ENCODE measurements around the gene EREG. TPM values are rescaled to one million over a fixed set of nuclear protein-coding genes. Genes with fewer than 3 reads are reported as not detected.

Gene EREG
- total and polyA plus RNA-seq, 5 donors = 0.08 to 0.29 (median 0.18) TPM

GRCh38 chr4:74370912-74371311 lies 6.0 kb downstream of the EREG start:
- no peaks in the 10 kb centered on the region for H3K9me3 ChIP-seq (ENCODE audit: control insufficient read depth, low read length)
- no peak for DNase-seq
- H3K4me1 ChIP-seq (ENCODE audit: control insufficient read depth, insufficient read depth, low read length) = no peaks in the 10 kb centered on the region
- intact Hi-C loops (cut with DNase I) = loop anchor here (5.0 to 10.0 kb wide), 5 partner anchors 161 to 304 kb away; no protein-coding TSS in a partner anchor
- peak; percentile 64 to 78 for ATAC-seq
- WGBS = 16% methylated on average over 1 of the region's 1 CpG
- H3K27ac ChIP-seq (ENCODE audit: low read length) = no peak overlapping the region
- no peak overlapping the region for H3K4me3 ChIP-seq (ENCODE audit: low read length)
- no peaks in the 10 kb centered on the region for H3K27me3 ChIP-seq (ENCODE audit: control insufficient read depth, insufficient read depth)

- H3K27ac ChIP-seq (ENCODE audit: low read length) = no peak overlapping the region
- no peaks in the 10 kb centered on the region for H3K27me3 ChIP-seq (ENCODE audit: control insufficient read depth, insufficient read depth)
- DNase-seq (no peak), ATAC-seq (no peak)
- no peaks in the 10 kb centered on the region for H3K9me3 ChIP-seq (ENCODE audit: control insufficient read depth, low read length)
- intact Hi-C loops (cut with DNase I) = loop anchor here (5.0 to 10.0 kb wide), 5 partner anchors 158 to 301 kb away; no protein-coding TSS in a partner anchor
- no peaks in the 10 kb centered on the region for H3K4me1 ChIP-seq (ENCODE audit: control insufficient read depth, insufficient read depth, low read length)
- WGBS = 73% methylated on average over 1 of the region's 1 CpG
- H3K4me3 ChIP-seq (ENCODE audit: low read length) = no peak overlapping the region
These were observed 9.2 kb downstream of the EREG start for GRCh38 chr4:74374128-74374527.

GRCh38 chr4:74374561-74375327 lies 9.8 kb downstream of the EREG start:
- no peak overlapping the region for H3K27ac ChIP-seq (ENCODE audit: low read length)
- peak in 2 of 3 donors; percentile 23 to 51 for DNase-seq

GRCh38 chr4:74375824-74376426 lies 11.0 kb downstream of the EREG start:
- WGBS = 78% methylated on average over 7 of the region's 7 CpGs
- H3K4me3 ChIP-seq (ENCODE audit: low read length) = no peak overlapping the region
- H3K27me3 ChIP-seq (ENCODE audit: control insufficient read depth, insufficient read depth) = no peaks in the 10 kb centered on the region
- H3K4me1 ChIP-seq (ENCODE audit: control insufficient read depth, insufficient read depth, low read length) = no peaks in the 10 kb centered on the region
- H3K27ac ChIP-seq (ENCODE audit: low read length) = no peak overlapping the region
- intact Hi-C loops (cut with DNase I) = loop anchor here (5.0 to 10.0 kb wide), 6 partner anchors 66 to 299 kb away; no protein-coding TSS in a partner anchor
- no peaks in the 10 kb centered on the region for H3K9me3 ChIP-seq (ENCODE audit: control insufficient read depth, low read length)
- no peak for ATAC-seq
- DNase-seq = no peak

More at GRCh38 chr4:74374561-74375327, 9.8 kb downstream of the EREG start:
- Histone ChIP-seq H3K9me3 (ENCODE audit: control insufficient read depth, low read length) (no peaks in the 10 kb centered on the region), H3K4me1 (ENCODE audit: control insufficient read depth, insufficient read depth, low read length) (no peaks in the 10 kb centered on the region), H3K4me3 (ENCODE audit: low read length) (no peak overlapping the region), H3K27me3 (ENCODE audit: control insufficient read depth, insufficient read depth) (no peaks in the 10 kb centered on the region)
- ATAC-seq = peak in 1 of 2 donors; percentile 26
- intact Hi-C loops (cut with DNase I) = loop anchor here (5.0 to 10.0 kb wide), 8 partner anchors 68 to 300 kb away; no protein-coding TSS in a partner anchor
- WGBS = 72% methylated on average over 10 of the region's 10 CpGs

GRCh38 chr4:74376888-74377483 lies 12.0 kb downstream of the EREG start:
- no peak for DNase-seq
- Histone ChIP-seq H3K4me3 (ENCODE audit: low read length) (no peak overlapping the region), H3K9me3 (ENCODE audit: control insufficient read depth, low read length) (no peaks in the 10 kb centered on the region), H3K27ac (ENCODE audit: low read length) (no peak overlapping the region), H3K27me3 (ENCODE audit: control insufficient read depth, insufficient read depth) (no peaks in the 10 kb centered on the region), H3K4me1 (ENCODE audit: control insufficient read depth, insufficient read depth, low read length) (no peaks in the 10 kb centered on the region)
- 58% methylated on average over 4 of the region's 4 CpGs for WGBS
- peak; percentile 63 to 64 for ATAC-seq
- intact Hi-C loops (cut with DNase I) = loop anchor here (5.0 to 10.0 kb wide), 6 partner anchors 65 to 298 kb away; no protein-coding TSS in a partner anchor

GRCh38 chr4:74377714-74378113 lies 12.8 kb downstream of the EREG start:
- intact Hi-C loops (cut with DNase I) = loop anchor here (5.0 to 10.0 kb wide), 6 partner anchors 65 to 297 kb away; no protein-coding TSS in a partner anchor
- WGBS = 64% methylated on average over 5 of the region's 5 CpGs
- Histone ChIP-seq H3K4me3 (ENCODE audit: low read length) (no peak overlapping the region), H3K27me3 (ENCODE audit: control insufficient read depth, insufficient read depth) (no peaks in the 10 kb centered on the region), H3K9me3 (ENCODE audit: control insufficient read depth, low read length) (no peaks in the 10 kb centered on the region), H3K4me1 (ENCODE audit: control insufficient read depth, insufficient read depth, low read length) (no peaks in the 10 kb centered on the region), H3K27ac (ENCODE audit: low read length) (no peak overlapping the region)
- ATAC-seq = no peak
- no peak for DNase-seq

- no peak overlapping the region for H3K4me3 ChIP-seq (ENCODE audit: low read length)
- intact Hi-C loops (cut with DNase I) = loop anchor here (5.0 to 10.0 kb wide), 6 partner anchors 64 to 296 kb away; no protein-coding TSS in a partner anchor
- no peaks in the 10 kb centered on the region for H3K4me1 ChIP-seq (ENCODE audit: control insufficient read depth, insufficient read depth, low read length)
- DNase-seq (no peak), ATAC-seq (no peak)
- H3K27me3 ChIP-seq (ENCODE audit: control insufficient read depth, insufficient read depth) = no peaks in the 10 kb centered on the region
- H3K27ac ChIP-seq (ENCODE audit: low read length) = no peak overlapping the region
- H3K9me3 ChIP-seq (ENCODE audit: control insufficient read depth, low read length) = no peaks in the 10 kb centered on the region
These were observed 13.6 kb downstream of the EREG start for GRCh38 chr4:74378573-74378972.

GRCh38 chr4:74379912-74380311 lies 15.0 kb downstream of the EREG start:
- intact Hi-C loops (cut with DNase I) = loop anchor here (5.0 to 10.0 kb wide), 6 partner anchors 62 to 295 kb away; no protein-coding TSS in a partner anchor
- no peaks in the 10 kb centered on the region for H3K4me1 ChIP-seq (ENCODE audit: control insufficient read depth, insufficient read depth, low read length)
- H3K9me3 ChIP-seq (ENCODE audit: control insufficient read depth, low read length) = no peaks in the 10 kb centered on the region
- DNase-seq (no peak), ATAC-seq (no peak)
- H3K4me3 ChIP-seq (ENCODE audit: low read length) = no peak overlapping the region
- H3K27ac ChIP-seq (ENCODE audit: low read length) = no peak overlapping the region
- 61% methylated on average over 6 of the region's 6 CpGs for WGBS
- no peaks in the 10 kb centered on the region for H3K27me3 ChIP-seq (ENCODE audit: control insufficient read depth, insufficient read depth)

GRCh38 chr4:74385386-74385785 lies 20.4 kb downstream of the EREG start:
- Histone ChIP-seq H3K9me3 (ENCODE audit: control insufficient read depth, low read length) (no peaks in the 10 kb centered on the region), H3K4me1 (ENCODE audit: control insufficient read depth, insufficient read depth, low read length) (no peaks in the 10 kb centered on the region), H3K4me3 (ENCODE audit: low read length) (no peak overlapping the region), H3K27ac (ENCODE audit: low read length) (no peak overlapping the region), H3K27me3 (ENCODE audit: control insufficient read depth, insufficient read depth) (no peaks in the 10 kb centered on the region)
- 65% methylated on average over 1 of the region's 1 CpG for WGBS
- ATAC-seq (no peak), DNase-seq (no peak)
- intact Hi-C loops (cut with DNase I) = no loop called here

GRCh38 chr4:74386159-74386558 lies 21.2 kb downstream of the EREG start:
- ATAC-seq (no peak), DNase-seq (no peak)
- intact Hi-C loops (cut with DNase I) = no loop called here
- Histone ChIP-seq H3K4me1 (ENCODE audit: control insufficient read depth, insufficient read depth, low read length) (no peaks in the 10 kb centered on the region), H3K27me3 (ENCODE audit: control insufficient read depth, insufficient read depth) (no peaks in the 10 kb centered on the region), H3K9me3 (ENCODE audit: control insufficient read depth, low read length) (no peaks in the 10 kb centered on the region), H3K27ac (ENCODE audit: low read length) (no peak overlapping the region), H3K4me3 (ENCODE audit: low read length) (no peak overlapping the region)
- WGBS = 66% methylated on average over 4 of the region's 4 CpGs

GRCh38 chr4:74387790-74388189 lies 22.8 kb downstream of the EREG start:
- Histone ChIP-seq H3K27ac (ENCODE audit: low read length) (no peak overlapping the region), H3K27me3 (ENCODE audit: control insufficient read depth, insufficient read depth) (no peaks in the 10 kb centered on the region), H3K9me3 (ENCODE audit: control insufficient read depth, low read length) (no peaks in the 10 kb centered on the region), H3K4me1 (ENCODE audit: control insufficient read depth, insufficient read depth, low read length) (no peaks in the 10 kb centered on the region), H3K4me3 (ENCODE audit: low read length) (no peak overlapping the region)
- intact Hi-C loops (cut with DNase I) = no loop called here
- 95% methylated on average over 2 of the region's 2 CpGs for WGBS
- ATAC-seq = no peak
- DNase-seq = no peak

All from right cardiac atrium (tissue), 5 donors.